Raji (cell line): ENCODE results near the gene PHF3.

ENCODE experiments used
- POLR2A ChIP-seq: IDR thresholded peaks from 2 replicates; pipeline ENCODE4 v1.6.1; 2011; ENCODE audit warnings: low read depth, low read length, control low read depth; ENCODE audit not compliant: insufficient read depth

Gene PHF3

GRCh38 chr6:63635588-63636517 lies at the start of gene PHF3:
TSS of gene PHF3 (plus strand) at chr6:63635802. CDS start at chr6:63646552, 10,750 bp downstream.
- peak; percentile 82 for TF ChIP-seq POLR2A

GRCh38 chr6:63589952-63590411 lies 45.6 kb upstream of the PHF3 start:
- no peak for TF ChIP-seq POLR2A

- no peak for TF ChIP-seq POLR2A
Measured at GRCh38 chr6:63592886-63593285, 42.7 kb upstream of the PHF3 start.

GRCh38 chr6:63597141-63598048 lies 38.2 kb upstream of the PHF3 start:
- no peak for TF ChIP-seq POLR2A

GRCh38 chr6:63598049-63599036 lies 37.3 kb upstream of the PHF3 start:
- no peak for TF ChIP-seq POLR2A

GRCh38 chr6:63599243-63599642 lies 36.4 kb upstream of the PHF3 start:
- TF ChIP-seq POLR2A = no peak

GRCh38 chr6:63600136-63600535 lies 35.5 kb upstream of the PHF3 start:
- TF ChIP-seq POLR2A = no peak

GRCh38 chr6:63609231-63609630 lies 26.4 kb upstream of the PHF3 start:
- TF ChIP-seq POLR2A = no peak

GRCh38 chr6:63610944-63611343 lies 24.7 kb upstream of the PHF3 start:
- TF ChIP-seq POLR2A = no peak

GRCh38 chr6:63611560-63611959 lies 24.0 kb upstream of the PHF3 start:
- TF ChIP-seq POLR2A = no peak

- TF ChIP-seq POLR2A = no peak
Measured at GRCh38 chr6:63615590-63615989, 20.0 kb upstream of the PHF3 start.

GRCh38 chr6:63624091-63624490 lies 11.5 kb upstream of the PHF3 start:
- TF ChIP-seq POLR2A = no peak

GRCh38 chr6:63630466-63630865 lies 5.1 kb upstream of the PHF3 start:
- TF ChIP-seq POLR2A = no peak

GRCh38 chr6:63634630-63635029 lies 972 bp upstream of the PHF3 start:
- no peak for TF ChIP-seq POLR2A
